Ovary (tissue), 9 donors: ENCODE data around the gene KIF1A. TPM values are rescaled to one million over a fixed set of nuclear protein-coding genes. Genes with fewer than 3 reads are reported as not detected.

Source experiments
- DNase-seq, 5 donors: peaks; one replicate each; pipeline ENCODE4 v3.0.0-alpha.2; 2019 to 2020
- H3K27ac ChIP-seq, 2 donors: fragments of 200-600 bp; one replicate each; pipeline versions ENCODE4 v1.5.1 to v1.8.0; 2019 to 2022
- H3K27me3 ChIP-seq: fragments of 200-600 bp; one replicate; pipeline ENCODE4 v1.8.0; 2022
- H3K36me3 ChIP-seq: fragments of 200-600 bp; sonication (generic); one replicate; pipeline ENCODE4 v1.5.1; 2019
- H3K4me1 ChIP-seq: one replicate; pipeline ENCODE4 v1.8.1; 2013; ENCODE audit warnings: mild to moderate bottlenecking, moderate library complexity; ENCODE audit not compliant: insufficient read depth
- H3K4me3 ChIP-seq: fragments of 200-600 bp; sonication (generic); one replicate; pipeline ENCODE4 v1.5.1; 2017
- H3K9me3 ChIP-seq, 2 donors: fragments of 200-600 bp in 1 of 2; sonication (generic) in 1 of 2; one replicate each; pipeline versions ENCODE4 v1.5.1 to v1.8.1; 2013 to 2019; ENCODE audit warnings: mild to moderate bottlenecking in 1 of 2, moderate library complexity in 1 of 2
- CTCF ChIP-seq, 3 donors: fragments of 450-650 bp in 2 of 3; fragments of 200-600 bp in 1 of 3; IDR thresholded peaks; one replicate each; pipeline versions ENCODE4 v1.5.1 to v1.8.0; 2016 to 2022; ENCODE audit warnings: antibody characterized with exemption in 3 of 3, mild to moderate bottlenecking in 1 of 3
- EP300 ChIP-seq: sonication (generic); formaldehyde crosslinking; IDR thresholded peaks from one replicate; pipeline ENCODE4 v1.6.1; 2017; ENCODE audit warnings: antibody characterized with exemption
- POLR2A ChIP-seq: fragments of 450-650 bp; IDR thresholded peaks from one replicate; pipeline ENCODE4 v1.6.1; 2017; ENCODE audit warnings: antibody characterized with exemption, mild to moderate bottlenecking, moderate library complexity
- WGBS, 3 donors: extraction: QIAGEN DNeasy Blood & Tissue Kit in 1 of 3; methylation state at CpG; one replicate each; pipeline versions ENCODE4 v1.1.5 to v1.1.7; 2013 to 2017; 5-methylcytosine and 5-hydroxymethylcytosine counted together
- intact Hi-C, 4 donors: fragments of 100-400 bp; cut with DNase I; formaldehyde crosslinking; loops; one replicate each; pipeline versions ENCODE4 v1.11.0 to v1.15.1; 2022 to 2023
- polyA plus RNA-seq, 2 donors: library from polyadenylated mRNA; stranded (reverse); fragments of 200-250 nt in 1 of 2; fragments of 350-450 nt in 1 of 2; fragmentation: Illumina TruSeq in 1 of 2; extraction: RNeasy Lipid Tissue Mini Kit (QIAGEN cat#74804) in 1 of 2; gene quantifications; one replicate each; pipeline ENCODE4 v1.2.3, GENCODE V29; 2013 to 2014
- total RNA-seq, 7 donors: library from RNA; depleted of rRNA in 2 of 7; stranded (reverse); fragments of >200 nt in 2 of 7; fragmentation: NEBNext Ultra II Directional in 3 of 7; extraction: Animal tissue kit (Norgen Biotek cat#: 25700) in 3 of 7; gene quantifications; one replicate each; pipeline versions ENCODE4 v1.1.0 to v1.2.4, GENCODE V29; 2016 to 2023
- donor health status: DM: no; HTN: no; CAD: no; lungs with moderate emphysema.
- donor health status: DM: no; HTN: no; CAD: no.
- donor health status: Bipolar disorder and iron deficiency.
- donor health status: DM: yes; HTN: yes; CAD: no.
- donor health status: DM: no; HTN: no; CAD: no.
- donor health status: DM: yes; HTN: yes; CAD: no.

KIF1A gene
- total and polyA plus RNA-seq, 9 donors, result 0.48 to 4.4 (median 1.2) TPM

- Histone ChIP-seq H3K4me3 (no peak overlapping the region), H3K27me3 (no peaks in the 10 kb centered on the region), H3K27ac (no peak overlapping the region), H3K4me1 (peaks cover 6% of the 10 kb centered on the region), H3K36me3 (no peaks in the 10 kb centered on the region), H3K9me3 (no peaks in the 10 kb centered on the region)
- intact Hi-C loops, result no loop called here
- TF ChIP-seq CTCF (IDR thresholded peaks at IDR 0.05) (no peak), POLR2A (no peak), EP300 (no peak)
- DNase-seq, result peak in 1 of 5 donors; percentile 12
- WGBS, 3 donors, result 80 to 90% (median 83%) methylated on average over 9 of the region's 9 CpGs
Measured at GRCh38 chr2:240835528-240835927, 15.5 kb upstream of the KIF1A start.

DNA sequence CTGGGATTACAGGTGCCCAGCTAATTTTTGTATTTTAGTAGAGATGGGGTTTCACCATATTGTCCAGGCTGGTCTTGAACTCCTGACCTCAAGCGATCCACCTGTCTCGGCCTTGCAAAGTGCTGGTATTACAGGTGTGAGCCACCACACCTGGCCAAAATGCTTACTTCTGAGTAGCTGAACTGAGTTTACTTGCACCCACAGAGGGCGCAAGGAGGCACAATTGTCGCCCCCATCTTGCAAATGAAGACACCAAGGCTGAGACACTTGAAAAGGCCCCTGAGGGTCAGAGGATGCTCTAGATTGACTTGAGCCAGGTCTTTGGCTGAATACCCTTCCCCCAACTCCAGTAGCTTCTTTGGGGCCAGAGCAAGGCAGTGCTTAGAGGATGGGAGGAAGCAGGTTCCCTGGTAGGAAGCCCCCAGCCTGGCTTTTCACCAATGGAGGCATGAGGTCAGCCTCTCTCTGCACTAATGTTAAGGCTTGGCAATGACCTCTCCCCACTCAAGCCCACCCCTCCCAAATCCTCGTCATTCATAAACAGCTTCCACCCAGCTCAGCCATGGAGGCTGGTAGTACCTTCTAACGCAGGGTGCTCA lies 14.5 kb upstream of the KIF1A start:
- 69 to 78% (median 78%) methylated on average over 6 of the region's 6 CpGs for WGBS, 3 donors
- H3K9me3 ChIP-seq, result no peaks in the 10 kb centered on the region
- intact Hi-C loops, result no loop called here
- H3K27me3 ChIP-seq, result no peaks in the 10 kb centered on the region
- no peak overlapping the region for H3K27ac ChIP-seq
- no peak for TF ChIP-seq CTCF (IDR thresholded peaks at IDR 0.05)
- H3K4me1 ChIP-seq, result peaks cover 6% of the 10 kb centered on the region
- H3K36me3 ChIP-seq, result no peaks in the 10 kb centered on the region
- H3K4me3 ChIP-seq, result no peak overlapping the region
- DNase-seq, result peak in 1 of 5 donors; percentile 14

- peak in 2 of 5 donors; percentile 17 to 34 for DNase-seq
- no peaks in the 10 kb centered on the region for H3K27me3 ChIP-seq
- H3K4me3 ChIP-seq, result no peak overlapping the region
- WGBS, 3 donors, result 72 to 79% (median 73%) methylated on average over 8 of the region's 8 CpGs
- TF ChIP-seq CTCF (IDR thresholded peaks at IDR 0.05), result no peak
- no peak for TF ChIP-seq EP300
- no peak for TF ChIP-seq POLR2A
- H3K36me3 ChIP-seq, result no peaks in the 10 kb centered on the region
- H3K4me1 ChIP-seq, result peaks cover 6% of the 10 kb centered on the region
- intact Hi-C loops, result no loop called here
- H3K27ac ChIP-seq, result no peak overlapping the region
- no peaks in the 10 kb centered on the region for H3K9me3 ChIP-seq
Measured at GRCh38 chr2:240833724-240834285, 13.8 kb upstream of the KIF1A start.

DNA sequence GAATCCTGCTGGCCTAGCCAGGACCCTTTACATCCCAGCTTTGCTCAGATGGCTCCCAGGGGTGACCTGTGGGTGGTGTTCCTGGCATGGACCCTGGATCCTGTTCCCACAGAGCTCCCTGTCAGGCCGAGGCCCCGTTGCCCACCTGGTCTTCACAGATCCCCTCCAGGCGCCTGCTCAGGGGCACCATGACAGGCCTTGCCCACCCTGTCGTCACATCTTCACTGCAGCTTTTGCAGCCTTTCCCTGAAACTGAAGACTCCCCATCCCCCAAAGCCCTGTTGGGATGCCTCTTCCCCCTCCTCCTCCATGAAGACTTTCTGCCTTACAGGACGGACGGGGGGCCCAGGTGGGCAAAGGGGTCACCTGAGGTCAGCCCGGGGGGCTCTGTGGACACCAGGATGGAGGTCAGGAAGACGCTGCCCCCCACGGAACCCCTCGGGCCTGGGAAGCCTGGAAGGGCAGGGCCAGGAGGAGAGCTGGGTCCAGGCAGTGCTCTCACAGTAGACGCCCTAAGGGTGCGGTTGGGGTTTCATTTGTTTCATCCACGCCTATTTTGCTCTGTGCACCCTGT lies 13.0 kb upstream of the KIF1A start:
- H3K27ac ChIP-seq, result no peak overlapping the region
- H3K36me3 ChIP-seq, result no peaks in the 10 kb centered on the region
- TF ChIP-seq CTCF (IDR thresholded peaks at IDR 0.05) (no peak), EP300 (no peak), POLR2A (no peak)
- peaks cover 6% of the 10 kb centered on the region for H3K4me1 ChIP-seq
- WGBS, 3 donors, result 55 to 62% (median 62%) methylated on average over 13 of the region's 13 CpGs
- H3K9me3 ChIP-seq, result no peaks in the 10 kb centered on the region
- peak in 3 of 5 donors; percentile 29 to 50 (median 41) for DNase-seq
- intact Hi-C loops, result no loop called here
- H3K27me3 ChIP-seq, result no peaks in the 10 kb centered on the region
- H3K4me3 ChIP-seq, result no peak overlapping the region
